ENCODE measurements around the gene ZNF599. TPM values are rescaled to one million over a fixed set of nuclear protein-coding genes. Genes with fewer than 3 reads are reported as not detected.

Gene ZNF599
- total RNA-seq, 1 donor from 2014 or later = 8.6 TPM

- Mint-ChIP-seq H3K27me3 (no peaks in the 10 kb centered on the region), H3K36me3 (ENCODE audit: insufficient read depth) (peaks cover 7% of the 10 kb centered on the region), H3K9me3 (ENCODE audit: low read depth) (no peaks in the 10 kb centered on the region), H3K27ac (peak overlapping the region; percentile 24), H3K4me3 (ENCODE audit: low read depth) (peak overlapping the region; percentile 40), H3K4me1 (ENCODE audit: low read depth) (peaks cover 16% of the 10 kb centered on the region)
- no peak for DNase-seq (ENCODE audit: low spot score, unreplicated experiment)
- TF ChIP-seq CTCF (IDR thresholded peaks at IDR 0.05; ENCODE audit: unreplicated experiment) = no peak
Measured at GRCh38 chr19:34732612-34733211, 40.3 kb downstream of the ZNF599 start.

GRCh38 chr19:34731964-34732363 is 41.1 kb downstream of the ZNF599 start:
- Mint-ChIP-seq H3K27me3 (no peaks in the 10 kb centered on the region), H3K27ac (no peak overlapping the region), H3K4me3 (ENCODE audit: low read depth) (peak overlapping the region; percentile 14), H3K4me1 (ENCODE audit: low read depth) (peaks cover 22% of the 10 kb centered on the region), H3K36me3 (ENCODE audit: insufficient read depth) (peaks cover 5% of the 10 kb centered on the region), H3K9me3 (ENCODE audit: low read depth) (no peaks in the 10 kb centered on the region)
- TF ChIP-seq CTCF (IDR thresholded peaks at IDR 0.05; ENCODE audit: unreplicated experiment) = no peak
- DNase-seq (ENCODE audit: low spot score, unreplicated experiment) = no peak

GRCh38 chr19:34731019-34731829 is 41.8 kb downstream of the ZNF599 start:
- peaks cover 3% of the 10 kb centered on the region for H3K27me3 Mint-ChIP-seq
- peak overlapping the region; percentile 14 for H3K4me3 Mint-ChIP-seq (ENCODE audit: low read depth)
- TF ChIP-seq CTCF (IDR thresholded peaks at IDR 0.05; ENCODE audit: unreplicated experiment) = no peak
- DNase-seq (ENCODE audit: low spot score, unreplicated experiment) = no peak
- no peaks in the 10 kb centered on the region for H3K9me3 Mint-ChIP-seq (ENCODE audit: low read depth)
- H3K4me1 Mint-ChIP-seq (ENCODE audit: low read depth) = peaks cover 23% of the 10 kb centered on the region
- H3K27ac Mint-ChIP-seq = no peak overlapping the region
- H3K36me3 Mint-ChIP-seq (ENCODE audit: insufficient read depth) = peaks cover 3% of the 10 kb centered on the region

DNA sequence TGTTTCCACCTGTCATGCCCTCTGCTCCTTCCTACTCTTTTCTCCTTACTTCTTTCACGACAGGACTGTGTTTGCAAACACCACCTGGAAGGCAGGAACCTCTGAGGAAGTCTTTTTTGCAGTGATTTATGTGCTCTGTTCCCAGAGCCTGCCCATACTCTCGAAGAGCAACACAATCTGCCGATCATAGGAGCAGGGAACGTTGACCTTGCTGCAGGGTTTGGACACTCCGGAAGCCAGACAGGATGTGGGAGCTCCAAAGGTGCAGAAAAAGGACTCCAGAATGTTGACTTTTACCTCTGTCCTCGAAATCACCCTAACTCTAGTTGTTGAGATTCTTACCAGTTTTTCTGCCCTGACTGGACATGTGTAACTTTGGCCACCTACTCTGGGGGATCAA is 47.6 kb downstream of the ZNF599 start:
- H3K9me3 Mint-ChIP-seq (ENCODE audit: low read depth) = no peaks in the 10 kb centered on the region
- H3K36me3 Mint-ChIP-seq (ENCODE audit: insufficient read depth) = no peaks in the 10 kb centered on the region
- no peak overlapping the region for H3K4me3 Mint-ChIP-seq (ENCODE audit: low read depth)
- DNase-seq (ENCODE audit: low spot score, unreplicated experiment) = no peak
- H3K4me1 Mint-ChIP-seq (ENCODE audit: low read depth) = peaks cover 12% of the 10 kb centered on the region
- H3K27me3 Mint-ChIP-seq = peaks cover 15% of the 10 kb centered on the region
- no peak for TF ChIP-seq CTCF (IDR thresholded peaks at IDR 0.05; ENCODE audit: unreplicated experiment)
- H3K27ac Mint-ChIP-seq = no peak overlapping the region

GRCh38 chr19:34722353-34722752 is 50.7 kb downstream of the ZNF599 start:
- H3K9me3 Mint-ChIP-seq (ENCODE audit: low read depth) = peaks cover 8% of the 10 kb centered on the region
- H3K4me1 Mint-ChIP-seq (ENCODE audit: low read depth) = peaks cover 9% of the 10 kb centered on the region
- TF ChIP-seq CTCF (IDR thresholded peaks at IDR 0.05; ENCODE audit: unreplicated experiment) = no peak
- no peak overlapping the region for H3K27ac Mint-ChIP-seq
- H3K27me3 Mint-ChIP-seq = peaks cover 18% of the 10 kb centered on the region
- DNase-seq (ENCODE audit: low spot score, unreplicated experiment) = no peak
- H3K36me3 Mint-ChIP-seq (ENCODE audit: insufficient read depth) = no peaks in the 10 kb centered on the region
- H3K4me3 Mint-ChIP-seq (ENCODE audit: low read depth) = no peak overlapping the region

All from progenitor cell of endocrine pancreas (in vitro differentiated cells).